NB4 (cell line): ENCODE measurements around the gene FHL5.

Experiments used
- MYC ChIP-seq: IDR thresholded peaks from 2 replicates; pipeline ENCODE4 v1.6.1; 2011; ENCODE audit warnings: low read depth, low read length
- POLR2A ChIP-seq: IDR thresholded peaks from 2 replicates; pipeline ENCODE4 v1.6.1; 2011; ENCODE audit warnings: mild to moderate bottlenecking; ENCODE audit not compliant: insufficient read length; ENCODE audit errors: extremely low read depth
- TF ChIP-seq, protein P1 (sequence below): IDR thresholded peaks from 2 replicates; pipeline ENCODE4 v1.6.1; 2011; ENCODE audit warnings: low read depth, low read length
- TF ChIP-seq, protein P2 (sequence below): IDR thresholded peaks from one replicate; pipeline ENCODE4 v1.5.1; 2012; ENCODE audit warnings: low read depth, low read length

- TF ChIP-seq, protein P1, sequence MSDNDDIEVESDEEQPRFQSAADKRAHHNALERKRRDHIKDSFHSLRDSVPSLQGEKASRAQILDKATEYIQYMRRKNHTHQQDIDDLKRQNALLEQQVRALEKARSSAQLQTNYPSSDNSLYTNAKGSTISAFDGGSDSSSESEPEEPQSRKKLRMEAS, result no peak
- TF ChIP-seq, protein P2, sequence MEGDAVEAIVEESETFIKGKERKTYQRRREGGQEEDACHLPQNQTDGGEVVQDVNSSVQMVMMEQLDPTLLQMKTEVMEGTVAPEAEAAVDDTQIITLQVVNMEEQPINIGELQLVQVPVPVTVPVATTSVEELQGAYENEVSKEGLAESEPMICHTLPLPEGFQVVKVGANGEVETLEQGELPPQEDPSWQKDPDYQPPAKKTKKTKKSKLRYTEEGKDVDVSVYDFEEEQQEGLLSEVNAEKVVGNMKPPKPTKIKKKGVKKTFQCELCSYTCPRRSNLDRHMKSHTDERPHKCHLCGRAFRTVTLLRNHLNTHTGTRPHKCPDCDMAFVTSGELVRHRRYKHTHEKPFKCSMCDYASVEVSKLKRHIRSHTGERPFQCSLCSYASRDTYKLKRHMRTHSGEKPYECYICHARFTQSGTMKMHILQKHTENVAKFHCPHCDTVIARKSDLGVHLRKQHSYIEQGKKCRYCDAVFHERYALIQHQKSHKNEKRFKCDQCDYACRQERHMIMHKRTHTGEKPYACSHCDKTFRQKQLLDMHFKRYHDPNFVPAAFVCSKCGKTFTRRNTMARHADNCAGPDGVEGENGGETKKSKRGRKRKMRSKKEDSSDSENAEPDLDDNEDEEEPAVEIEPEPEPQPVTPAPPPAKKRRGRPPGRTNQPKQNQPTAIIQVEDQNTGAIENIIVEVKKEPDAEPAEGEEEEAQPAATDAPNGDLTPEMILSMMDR, result no peak
- TF ChIP-seq POLR2A, result no peak
- no peak for TF ChIP-seq MYC
Measured at GRCh38 chr6:96537726-96538125, 25.2 kb upstream of the FHL5 start.
